Body of pancreas (tissue), 4 donors: ENCODE data around the gene CAPN11. TPM values are rescaled to one million over a fixed set of nuclear protein-coding genes. Genes with fewer than 3 reads are reported as not detected.
A peak's percentile ranks its signal among the peaks of the same experiment; 100 is the strongest.

Experiments used
- ATAC-seq: fragments of 150-250 bp; one replicate; pipeline ENCODE4 v1.9.1; 2016
- DNase-seq, 4 donors: peaks; one replicate each; pipeline ENCODE4 v3.0.0-alpha.2; 2019
- H3K27ac ChIP-seq, 4 donors: fragments of 200-600 bp; sonication (generic); 1 replicate in 3 of 4; 2 replicates in 1 of 4; pipeline versions ENCODE4 v1.5.1 to v1.6.1; 2016 to 2019; ENCODE audit warnings: mild to moderate bottlenecking in 1 of 4, mixed read lengths in 1 of 4, moderate library complexity in 1 of 4
- H3K27me3 ChIP-seq, 2 donors: fragments of 200-600 bp; sonication (generic); one replicate each; pipeline ENCODE4 v1.6.0; 2016; ENCODE audit warnings: mild to moderate bottlenecking in 1 of 2
- H3K36me3 ChIP-seq, 2 donors: fragments of 200-600 bp; sonication (generic); replicated peaks in 1 of 2; 2 replicates each; pipeline ENCODE4 v1.5.1; 2016; ENCODE audit warnings: low read depth in 2 of 2; ENCODE audit not compliant: insufficient read depth in 1 of 2
- H3K4me1 ChIP-seq: fragments of 200-600 bp; sonication (generic); one replicate; pipeline ENCODE4 v1.6.0; 2016
- H3K4me3 ChIP-seq, 2 donors: fragments of 200-600 bp; sonication (generic); 1 replicate in 1 of 2; 2 replicates in 1 of 2; pipeline ENCODE4 v1.5.1; 2016 to 2019
- H3K9me3 ChIP-seq, 3 donors: fragments of 200-600 bp; sonication (generic); 1 replicate in 2 of 3; 2 replicates in 1 of 3; pipeline ENCODE4 v1.5.1; 2016
- POLR2A ChIP-seq, 3 donors: fragments of 450-650 bp; IDR thresholded peaks; one replicate each; pipeline ENCODE4 v1.6.1; 2016; ENCODE audit warnings: antibody characterized with exemption in 3 of 3, mild to moderate bottlenecking in 2 of 3
- WGBS, 2 donors: methylation state at CpG; one replicate each; pipeline ENCODE4 v1.1.5; 2017; 5-methylcytosine and 5-hydroxymethylcytosine counted together
- intact Hi-C: fragments of 100-400 bp; cut with DNase I; formaldehyde crosslinking; loops from one replicate; pipeline ENCODE4 v1.15.1; 2023
- total RNA-seq, 2 donors: library from RNA; depleted of rRNA; stranded (reverse); fragments of >200 nt; gene quantifications; one replicate each; pipeline ENCODE4 v1.1.0, GENCODE V29; 2016
- TF ChIP-seq, protein P1 (sequence below), 7 experiments: fragments of 450-650 bp in 4 of 7; fragments of 200-600 bp in 3 of 7; sonication (generic) in 3 of 7; IDR thresholded peaks; one replicate each; pipeline ENCODE4 v1.5.1; 2016 to 2019; ENCODE audit warnings: antibody characterized with exemption in 7 of 7

The CAPN11 gene
- total RNA-seq, 2 donors from 2014 or later = 0.66 TPM; not detected in 1

- Histone ChIP-seq H3K9me3 (no peaks in the 10 kb centered on the region), H3K4me1 (peaks cover 5% of the 10 kb centered on the region), H3K4me3 (no peak overlapping the region), H3K27me3 (no peaks in the 10 kb centered on the region), H3K36me3 (peaks cover 0 to 13% of the 10 kb centered on the region in 2 donors), H3K27ac (no peak overlapping the region)
- intact Hi-C loops = loop anchor here (5.0 kb wide), 1 partner anchor 36 kb away; no protein-coding TSS in a partner anchor
- ATAC-seq (no peak), DNase-seq (no peak)
- TF ChIP-seq POLR2A (IDR thresholded peaks at IDR 0.05) = no peak
- TF ChIP-seq, protein P1, sequence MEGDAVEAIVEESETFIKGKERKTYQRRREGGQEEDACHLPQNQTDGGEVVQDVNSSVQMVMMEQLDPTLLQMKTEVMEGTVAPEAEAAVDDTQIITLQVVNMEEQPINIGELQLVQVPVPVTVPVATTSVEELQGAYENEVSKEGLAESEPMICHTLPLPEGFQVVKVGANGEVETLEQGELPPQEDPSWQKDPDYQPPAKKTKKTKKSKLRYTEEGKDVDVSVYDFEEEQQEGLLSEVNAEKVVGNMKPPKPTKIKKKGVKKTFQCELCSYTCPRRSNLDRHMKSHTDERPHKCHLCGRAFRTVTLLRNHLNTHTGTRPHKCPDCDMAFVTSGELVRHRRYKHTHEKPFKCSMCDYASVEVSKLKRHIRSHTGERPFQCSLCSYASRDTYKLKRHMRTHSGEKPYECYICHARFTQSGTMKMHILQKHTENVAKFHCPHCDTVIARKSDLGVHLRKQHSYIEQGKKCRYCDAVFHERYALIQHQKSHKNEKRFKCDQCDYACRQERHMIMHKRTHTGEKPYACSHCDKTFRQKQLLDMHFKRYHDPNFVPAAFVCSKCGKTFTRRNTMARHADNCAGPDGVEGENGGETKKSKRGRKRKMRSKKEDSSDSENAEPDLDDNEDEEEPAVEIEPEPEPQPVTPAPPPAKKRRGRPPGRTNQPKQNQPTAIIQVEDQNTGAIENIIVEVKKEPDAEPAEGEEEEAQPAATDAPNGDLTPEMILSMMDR (IDR thresholded peaks at IDR 0.05) = no peak
- 70 to 83% methylated on average over 6 of the region's 6 CpGs for WGBS, 2 donors
Observed at GRCh38 chr6:44111434-44112417, 46.9 kb upstream of the CAPN11 start.

- ATAC-seq (no peak), DNase-seq (no peak)
- 60 to 65% methylated on average over 3 of the region's 3 CpGs for WGBS, 2 donors
- Histone ChIP-seq H3K36me3 (peaks cover 0 to 13% of the 10 kb centered on the region in 2 donors), H3K27ac (no peak overlapping the region), H3K4me1 (peaks cover 22% of the 10 kb centered on the region), H3K4me3 (no peak overlapping the region), H3K27me3 (no peaks in the 10 kb centered on the region), H3K9me3 (no peaks in the 10 kb centered on the region)
- TF ChIP-seq POLR2A (IDR thresholded peaks at IDR 0.05) = no peak
- TF ChIP-seq, protein P1 (IDR thresholded peaks at IDR 0.05) = no peak
- intact Hi-C loops = loop anchor here (5.0 kb wide), 1 partner anchor 34 kb away; no protein-coding TSS in a partner anchor
Observed at GRCh38 chr6:44113414-44113813, 45.2 kb upstream of the CAPN11 start.

- TF ChIP-seq, protein P1 (IDR thresholded peaks at IDR 0.05) = no peak
- no peak for TF ChIP-seq POLR2A (IDR thresholded peaks at IDR 0.05)
- Histone ChIP-seq H3K27ac (no peak overlapping the region), H3K27me3 (no peaks in the 10 kb centered on the region), H3K4me1 (peaks cover 47% of the 10 kb centered on the region), H3K36me3 (peaks cover 0 to 10% of the 10 kb centered on the region in 2 donors), H3K9me3 (peaks cover 0 to 4% (median 0%) of the 10 kb centered on the region in 3 donors), H3K4me3 (no peak overlapping the region)
- whole genome bisulfite sequencing, 2 donors = 78 to 84% methylated on average over 5 of the region's 5 CpGs
- intact Hi-C loops = no loop called here
- ATAC-seq (no peak), DNase-seq (no peak)
Observed at GRCh38 chr6:44115866-44116265, 42.8 kb upstream of the CAPN11 start.

DNA sequence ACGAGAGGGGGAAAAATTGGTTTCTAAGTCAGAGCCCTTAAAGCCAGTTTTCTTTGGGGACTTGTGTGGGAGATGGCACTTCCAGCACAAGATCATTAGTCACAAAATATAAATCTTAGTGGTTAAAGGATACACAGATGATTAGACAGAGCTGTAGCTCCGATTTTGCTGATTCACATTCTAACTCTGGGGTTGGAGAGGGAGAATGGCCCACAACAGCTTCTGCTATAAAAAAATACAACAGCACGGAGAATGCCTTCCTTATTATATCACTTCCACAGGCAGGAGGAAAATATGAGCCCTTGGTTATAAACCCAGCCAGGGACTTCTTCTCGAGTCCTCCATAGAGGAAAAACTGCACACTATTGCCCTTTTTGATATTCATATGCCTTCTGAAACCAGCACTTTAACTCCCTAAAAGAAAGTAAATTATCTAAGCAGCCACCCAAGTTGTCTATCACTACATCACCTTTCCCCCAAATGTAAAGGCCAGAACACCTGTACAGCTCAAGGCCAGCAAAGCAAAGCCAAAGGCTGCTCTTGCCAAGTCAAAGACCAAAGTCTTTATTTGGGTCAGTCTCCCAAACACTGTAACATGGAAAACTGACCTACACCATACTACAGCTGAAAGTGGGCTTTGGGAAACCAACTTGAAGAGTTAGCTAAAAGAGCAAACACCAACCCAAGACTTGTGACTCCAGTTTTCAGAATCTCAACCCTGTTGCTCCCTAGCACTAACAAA is 41.8 kb upstream of the CAPN11 start:
- Histone ChIP-seq H3K4me1 (peaks cover 56% of the 10 kb centered on the region), H3K9me3 (peaks cover 0 to 4% (median 0%) of the 10 kb centered on the region in 3 donors), H3K27me3 (no peaks in the 10 kb centered on the region), H3K4me3 (no peak overlapping the region), H3K27ac (peak overlapping the region in 2 of 4 donors; percentile 11 to 54), H3K36me3 (peaks cover 0 to 10% of the 10 kb centered on the region in 2 donors)
- DNase-seq = peak in 1 of 4 donors; percentile 29
- intact Hi-C loops = no loop called here
- WGBS, 2 donors = 54 to 56% methylated on average over 4 of the region's 4 CpGs
- TF ChIP-seq POLR2A (IDR thresholded peaks at IDR 0.05) = no peak
- TF ChIP-seq, protein P1 (IDR thresholded peaks at IDR 0.05) = no peak
- ATAC-seq = no peak
